Stimulated activated CD4-positive, alpha-beta T cell treated with anti-CD3 and anti-CD28 coated beads, Interleukin-12 subunit alpha, Interleukin-12 subunit beta, amount 100 ng/mL, for 4 hours (primary cell): Measurements from ENCODE around the gene PLAGL1.

Source experiments
- DNase-seq: peaks from one replicate; pipeline ENCODE4 v3.0.0-alpha.2; 2020

PLAGL1 gene

GRCh38 chr6:144008846-144009245, 787 bp upstream of the PLAGL1 start:
- DNase-seq, result no peak

GRCh38 chr6:144007478-144008119, 460 bp downstream of the PLAGL1 start:
- DNase-seq, result peak; percentile 2

GRCh38 chr6:144006736-144007477, 1.2 kb downstream of the PLAGL1 start:
- DNase-seq, result no peak

GRCh38 chr6:143999406-143999805, 8.7 kb downstream of the PLAGL1 start:
- DNase-seq, result no peak

GRCh38 chr6:143998686-143999085, 9.4 kb downstream of the PLAGL1 start:
- DNase-seq, result no peak

GRCh38 chr6:143993965-143994646, 14.0 kb downstream of the PLAGL1 start:
- DNase-seq, result no peak

- no peak for DNase-seq
Measured at GRCh38 chr6:143992285-143992684, 15.8 kb downstream of the PLAGL1 start.

GRCh38 chr6:143986463-143987065, 21.5 kb downstream of the PLAGL1 start:
- DNase-seq, result no peak

GRCh38 chr6:143984666-143985065, 23.4 kb downstream of the PLAGL1 start:
- DNase-seq, result no peak

GRCh38 chr6:143982968-143983367, 25.1 kb downstream of the PLAGL1 start:
- DNase-seq, result no peak

- DNase-seq, result no peak
Measured at GRCh38 chr6:143980921-143981320, 27.1 kb downstream of the PLAGL1 start.

GRCh38 chr6:143976806-143977349, 31.2 kb downstream of the PLAGL1 start:
- no peak for DNase-seq

- no peak for DNase-seq
Measured at GRCh38 chr6:143974089-143974488, 34.0 kb downstream of the PLAGL1 start.

GRCh38 chr6:143973097-143973966, 34.7 kb downstream of the PLAGL1 start:
- no peak for DNase-seq

GRCh38 chr6:143971482-143972205, 36.4 kb downstream of the PLAGL1 start:
- no peak for DNase-seq

GRCh38 chr6:143970456-143971218, 37.4 kb downstream of the PLAGL1 start:
- DNase-seq, result no peak

- no peak for DNase-seq
Measured at GRCh38 chr6:143969077-143969476, 39.0 kb downstream of the PLAGL1 start.

GRCh38 chr6:143967706-143968376, 40.2 kb downstream of the PLAGL1 start:
- no peak for DNase-seq

GRCh38 chr6:143966312-143966711, 41.7 kb downstream of the PLAGL1 start:
- no peak for DNase-seq

- no peak for DNase-seq
Measured at GRCh38 chr6:143965503-143966171, 42.4 kb downstream of the PLAGL1 start.
